ENCODE results near the gene FUNDC1.
"Not testable (repeated sequence)": the region's sequence is repeated elsewhere in the genome, so short reads cannot be mapped to it uniquely, and the experiment has no call there.

The FUNDC1 gene

GRCh38 chrX:44542567-44543325 lies at the start of gene FUNDC1:
FUNDC1 (minus strand) TSS chrX:44542859; CDS start chrX:44542832, 27 bp downstream.
- peak; percentile 92 to 93 for DNase-seq
- TF ChIP-seq GATA1 (IDR thresholded peaks at IDR 0.05; ENCODE audit: low read depth, low read length): no peak
- TF ChIP-seq POLR2A (IDR thresholded peaks at IDR 0.05; ENCODE audit: low read length): peak; percentile 51

GRCh38 chrX:44585866-44586265 lies 43.2 kb upstream of the FUNDC1 start:
- DNase-seq: no peak
- TF ChIP-seq POLR2A (IDR thresholded peaks at IDR 0.05; ENCODE audit: low read length) (no peak), GATA1 (IDR thresholded peaks at IDR 0.05; ENCODE audit: low read depth, low read length) (no peak)

GRCh38 chrX:44580466-44580865 lies 37.8 kb upstream of the FUNDC1 start:
- TF ChIP-seq GATA1 (IDR thresholded peaks at IDR 0.05; ENCODE audit: low read depth, low read length) (no peak), POLR2A (IDR thresholded peaks at IDR 0.05; ENCODE audit: low read length) (no peak)
- DNase-seq: no peak

- no peak for TF ChIP-seq GATA1 (IDR thresholded peaks at IDR 0.05; ENCODE audit: low read depth, low read length)
- no peak for TF ChIP-seq POLR2A (IDR thresholded peaks at IDR 0.05; ENCODE audit: low read length)
Measured at GRCh38 chrX:44572340-44572938, 29.8 kb upstream of the FUNDC1 start.

GRCh38 chrX:44570522-44570921 lies 27.9 kb upstream of the FUNDC1 start:
- peak in 1 of 2 experiments; percentile 1 for DNase-seq

More at GRCh38 chrX:44572340-44572938, 29.8 kb upstream of the FUNDC1 start:
- no peak for DNase-seq

GRCh38 chrX:44569122-44569521 lies 26.5 kb upstream of the FUNDC1 start:
- TF ChIP-seq GATA1 (IDR thresholded peaks at IDR 0.05; ENCODE audit: low read depth, low read length): no peak
- TF ChIP-seq POLR2A (IDR thresholded peaks at IDR 0.05; ENCODE audit: low read length): no peak
- DNase-seq: no peak

More at GRCh38 chrX:44570522-44570921, 27.9 kb upstream of the FUNDC1 start:
- TF ChIP-seq POLR2A (IDR thresholded peaks at IDR 0.05; ENCODE audit: low read length) (no peak), GATA1 (IDR thresholded peaks at IDR 0.05; ENCODE audit: low read depth, low read length) (no peak)

- TF ChIP-seq GATA1 (IDR thresholded peaks at IDR 0.05; ENCODE audit: low read depth, low read length): no peak
- TF ChIP-seq POLR2A (IDR thresholded peaks at IDR 0.05; ENCODE audit: low read length): no peak
- no peak for DNase-seq
Measured at GRCh38 chrX:44568196-44568595, 25.5 kb upstream of the FUNDC1 start.

GRCh38 chrX:44561896-44562295 lies 19.2 kb upstream of the FUNDC1 start:
- not testable (repeated sequence) for DNase-seq

GRCh38 chrX:44550563-44550962 lies 7.9 kb upstream of the FUNDC1 start:
- TF ChIP-seq POLR2A (IDR thresholded peaks at IDR 0.05; ENCODE audit: low read length): no peak
- no peak for TF ChIP-seq GATA1 (IDR thresholded peaks at IDR 0.05; ENCODE audit: low read depth, low read length)
- DNase-seq: no peak

GRCh38 chrX:44545454-44545853 lies 2.8 kb upstream of the FUNDC1 start:
- DNase-seq: not testable (repeated sequence)

- no peak for TF ChIP-seq POLR2A (IDR thresholded peaks at IDR 0.05; ENCODE audit: low read length)
- TF ChIP-seq GATA1 (IDR thresholded peaks at IDR 0.05; ENCODE audit: low read depth, low read length): no peak
- no peak for DNase-seq
Measured at GRCh38 chrX:44544036-44544435, 1.4 kb upstream of the FUNDC1 start.

- no peak for DNase-seq
- TF ChIP-seq POLR2A (IDR thresholded peaks at IDR 0.05; ENCODE audit: low read length) (no peak), GATA1 (IDR thresholded peaks at IDR 0.05; ENCODE audit: low read depth, low read length) (no peak)
Measured at GRCh38 chrX:44536198-44536597, 6.5 kb downstream of the FUNDC1 start.

- no peak for DNase-seq
- TF ChIP-seq POLR2A (IDR thresholded peaks at IDR 0.05; ENCODE audit: low read length) (no peak), GATA1 (IDR thresholded peaks at IDR 0.05; ENCODE audit: low read depth, low read length) (no peak)
Measured at GRCh38 chrX:44529310-44529709, 13.3 kb downstream of the FUNDC1 start.

- no peak for DNase-seq
- no peak for TF ChIP-seq GATA1 (IDR thresholded peaks at IDR 0.05; ENCODE audit: low read depth, low read length)
Measured at GRCh38 chrX:44514272-44514671, 28.4 kb downstream of the FUNDC1 start.

GRCh38 chrX:44507292-44507691 lies 35.4 kb downstream of the FUNDC1 start:
- TF ChIP-seq GATA1 (IDR thresholded peaks at IDR 0.05; ENCODE audit: low read depth, low read length) (no peak), POLR2A (IDR thresholded peaks at IDR 0.05; ENCODE audit: low read length) (no peak)
- DNase-seq: no peak
